Right forelimb (tissue), 1 donor: ENCODE measurements around the gene MAX.

Experiments
- DNase-seq: peaks from one replicate; pipeline ENCODE4 v3.0.0-alpha.2; 2018

MAX gene

GRCh38 chr14:65102441-65103149 is at the start of gene MAX:
Gene MAX (minus strand): TSS chr14:65102517. CDS start chr14:65102339, 178 bp downstream.
- DNase-seq, result peak; percentile 97

DNA sequence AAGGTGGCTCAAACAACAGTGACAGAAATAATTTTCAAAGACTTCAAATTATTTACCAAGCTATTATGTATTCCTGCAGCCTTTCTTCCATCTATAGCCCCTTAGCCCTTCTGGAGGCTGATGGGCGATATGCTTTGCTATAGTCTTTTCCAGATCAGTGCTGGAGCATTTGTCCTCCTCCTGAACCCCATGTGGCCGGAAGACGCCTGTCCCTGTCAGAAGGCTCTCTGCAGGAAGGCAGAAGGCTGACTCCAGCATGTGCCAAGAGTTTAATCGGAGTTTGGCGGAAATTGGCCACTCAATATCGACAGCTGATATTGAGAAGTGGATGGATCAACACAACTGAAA is 49.3 kb upstream of the MAX start:
- no peak for DNase-seq

GRCh38 chr14:65150898-65151608 is 48.7 kb upstream of the MAX start:
- DNase-seq, result no peak

DNA sequence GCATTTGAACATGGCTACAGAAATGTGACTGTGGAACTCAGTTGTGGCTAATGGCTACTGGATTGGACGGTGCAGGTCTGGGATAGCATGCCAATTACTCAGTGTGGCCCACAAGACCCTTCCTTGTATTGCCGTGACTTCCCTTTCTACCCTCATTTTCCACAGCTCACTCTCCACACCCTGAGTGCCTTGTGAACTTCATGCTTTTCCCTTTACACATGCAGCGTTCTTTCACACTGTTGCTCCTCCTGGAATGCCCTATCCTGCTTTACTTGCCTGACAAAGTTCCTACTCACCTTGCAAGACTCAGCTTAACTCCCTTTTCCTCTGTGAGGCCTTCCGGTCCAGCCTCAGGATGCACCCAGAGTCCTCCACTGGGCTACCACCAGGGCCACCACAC is 46.8 kb upstream of the MAX start:
- DNase-seq, result no peak

GRCh38 chr14:65144170-65144569 is 41.9 kb upstream of the MAX start:
- DNase-seq, result no peak

DNA sequence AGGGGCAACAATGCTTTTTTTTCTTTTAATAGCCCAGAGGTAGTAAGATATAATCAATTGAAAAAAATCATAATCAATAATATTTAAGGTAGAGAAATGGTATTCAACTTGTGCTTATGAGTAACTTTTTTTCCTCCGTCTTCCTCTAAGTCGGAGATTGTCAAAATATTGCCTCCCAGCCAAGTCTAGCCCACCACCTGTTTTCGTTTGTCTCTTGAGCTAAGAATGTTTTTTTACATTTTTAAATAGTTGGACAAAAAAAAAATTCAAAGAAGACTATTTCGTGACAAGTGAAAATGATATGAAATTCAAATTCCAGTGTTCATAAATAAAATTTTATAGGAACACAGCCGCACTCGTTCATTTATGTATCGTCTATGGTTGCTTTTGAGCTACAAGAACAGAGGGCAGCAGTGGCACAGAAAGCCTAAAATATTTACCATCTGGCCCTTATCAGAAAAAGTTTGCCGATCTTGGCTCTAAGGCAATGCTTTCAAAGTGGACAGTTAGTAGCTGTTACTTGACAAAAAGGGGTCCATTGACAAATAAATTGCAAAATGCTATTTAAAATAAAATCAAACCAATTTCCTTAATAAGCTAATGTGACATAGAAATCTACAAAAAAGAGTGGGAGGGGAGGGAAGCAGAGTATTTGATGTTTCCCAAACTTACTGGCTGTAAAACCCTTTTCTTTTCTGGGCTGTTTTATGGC is 40.8 kb upstream of the MAX start:
- DNase-seq, result no peak

DNA sequence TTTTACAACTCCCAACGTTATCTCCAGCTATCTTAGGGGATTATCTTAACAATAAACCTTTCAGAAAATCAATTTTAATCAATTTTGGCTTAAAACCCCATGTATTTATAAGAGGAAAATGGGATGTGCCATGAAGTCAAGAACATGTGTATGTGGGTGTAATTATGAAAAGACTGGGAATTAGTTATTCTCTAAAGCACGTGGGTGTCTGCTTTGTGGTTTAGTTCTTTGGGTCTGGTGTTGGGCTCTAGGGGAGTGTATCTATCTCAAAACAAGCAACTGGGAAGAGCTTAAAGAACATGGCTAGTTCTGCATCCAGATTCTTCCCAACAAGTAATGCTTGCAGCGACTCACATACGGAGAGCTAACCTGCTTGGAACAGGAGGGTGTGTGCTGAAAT is 40.1 kb upstream of the MAX start:
- DNase-seq, result no peak

- DNase-seq, result no peak
These were observed 39.2 kb upstream of the MAX start for GRCh38 chr14:65141523-65141922.

- DNase-seq, result no peak
These were observed 35.5 kb upstream of the MAX start for GRCh38 chr14:65137648-65138307.

DNA sequence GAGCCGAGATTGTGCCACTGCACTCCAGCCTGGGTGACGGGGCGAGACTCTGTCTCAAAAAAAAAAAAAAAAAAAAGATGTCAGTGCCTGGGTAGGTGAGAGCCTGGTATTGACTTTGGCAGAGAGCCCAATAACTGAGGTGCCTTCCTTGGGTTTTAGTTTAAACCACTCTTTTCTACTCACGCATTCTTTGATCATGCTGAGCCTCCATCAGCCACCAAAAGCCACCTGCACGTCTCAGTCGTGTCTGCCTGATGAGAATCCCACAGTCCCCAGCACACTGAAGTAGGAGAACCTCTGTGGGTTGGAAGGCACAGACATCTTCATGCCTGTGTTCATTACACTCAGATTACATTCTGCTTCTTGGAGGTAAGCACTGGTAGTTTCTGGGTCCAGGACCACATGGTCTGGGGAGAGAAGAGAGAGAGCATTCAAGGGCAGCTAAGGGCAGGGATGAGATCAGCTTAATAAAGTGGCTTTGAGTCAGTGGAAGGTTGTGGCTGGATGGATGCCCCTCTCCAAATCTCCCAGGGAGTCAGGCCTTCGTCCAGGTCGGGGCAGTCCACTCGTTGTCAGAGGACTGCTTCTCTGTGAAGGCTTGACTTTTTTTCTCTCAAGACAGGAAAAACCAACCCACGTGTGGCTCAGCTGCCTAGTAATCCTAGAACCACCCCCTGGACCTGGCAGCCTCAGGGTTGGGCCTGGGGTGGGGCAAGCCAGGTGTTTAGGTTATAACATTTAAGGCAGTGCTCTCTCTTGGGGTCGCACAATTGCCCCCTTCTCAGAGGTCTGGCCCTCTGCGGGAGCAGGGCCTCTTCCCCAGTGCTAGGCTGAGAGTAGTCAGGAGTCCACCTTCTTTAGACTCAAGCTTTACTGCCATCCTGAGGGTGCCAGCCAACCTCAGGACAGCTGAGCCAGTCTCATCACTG is 32.6 kb upstream of the MAX start:
- no peak for DNase-seq

GRCh38 chr14:65132855-65133254 is 30.5 kb upstream of the MAX start:
- no peak for DNase-seq

GRCh38 chr14:65131301-65131701 is 29.0 kb upstream of the MAX start:
- DNase-seq, result no peak

DNA sequence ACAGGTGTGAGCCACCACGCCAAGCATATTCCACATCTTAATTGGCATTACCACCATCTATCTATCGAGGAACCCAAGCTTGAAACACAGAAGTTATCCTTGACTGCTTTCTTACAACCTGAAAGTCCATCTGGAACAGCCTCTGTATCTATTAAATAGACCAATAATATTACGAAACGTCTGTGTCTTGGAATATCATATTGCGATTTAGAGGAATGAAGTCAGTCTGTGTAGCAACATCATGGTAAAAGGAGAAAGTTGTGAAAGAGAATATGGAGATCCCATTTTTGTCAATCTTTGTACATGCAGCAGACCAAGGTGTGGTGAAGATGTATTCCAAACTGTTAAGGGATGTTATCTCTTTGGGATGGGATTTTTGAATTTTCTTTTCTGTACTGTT is 25.8 kb upstream of the MAX start:
- DNase-seq, result no peak

GRCh38 chr14:65117769-65118745 is 15.7 kb upstream of the MAX start:
- no peak for DNase-seq

DNA sequence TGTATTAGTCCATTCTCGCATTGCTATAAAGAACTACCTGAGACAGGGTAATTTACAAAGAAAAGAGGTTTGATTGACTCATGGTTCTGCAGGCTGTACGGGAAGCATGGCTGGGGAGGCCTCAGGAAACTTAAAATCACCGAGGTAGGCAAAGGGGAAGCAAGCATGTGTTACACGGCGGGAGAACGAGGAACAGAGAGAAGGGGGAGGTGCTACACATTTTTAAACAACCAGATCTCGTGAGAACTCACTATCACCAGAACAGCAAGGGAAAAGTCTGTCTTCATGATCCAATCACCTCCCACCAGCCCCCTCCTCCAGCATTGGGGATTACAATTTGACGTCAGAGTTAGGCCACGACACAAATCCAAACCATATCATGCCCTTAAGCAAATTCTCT is 13.3 kb upstream of the MAX start:
- DNase-seq, result no peak

GRCh38 chr14:65110525-65110924 is 8.2 kb upstream of the MAX start:
- no peak for DNase-seq

DNA sequence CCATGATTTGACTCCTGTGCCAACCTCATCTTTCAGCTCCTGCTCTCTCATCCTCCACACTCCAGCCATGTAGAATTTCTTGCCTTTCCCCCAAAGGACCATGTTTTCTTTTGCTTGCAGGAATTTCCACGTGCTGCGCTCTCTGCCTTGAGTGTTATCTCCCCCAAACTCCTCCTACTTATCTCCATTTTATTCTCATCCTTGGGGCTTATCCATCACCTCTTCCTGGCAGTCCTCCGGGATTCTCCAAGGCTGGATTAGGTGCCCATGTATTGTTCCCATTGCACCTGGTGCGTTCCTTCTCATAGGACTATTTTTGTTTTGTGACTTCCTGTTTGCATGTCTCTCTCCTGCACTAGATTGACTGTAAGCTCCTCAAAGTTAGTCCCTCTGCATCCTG is 7.0 kb upstream of the MAX start:
- no peak for DNase-seq

DNA sequence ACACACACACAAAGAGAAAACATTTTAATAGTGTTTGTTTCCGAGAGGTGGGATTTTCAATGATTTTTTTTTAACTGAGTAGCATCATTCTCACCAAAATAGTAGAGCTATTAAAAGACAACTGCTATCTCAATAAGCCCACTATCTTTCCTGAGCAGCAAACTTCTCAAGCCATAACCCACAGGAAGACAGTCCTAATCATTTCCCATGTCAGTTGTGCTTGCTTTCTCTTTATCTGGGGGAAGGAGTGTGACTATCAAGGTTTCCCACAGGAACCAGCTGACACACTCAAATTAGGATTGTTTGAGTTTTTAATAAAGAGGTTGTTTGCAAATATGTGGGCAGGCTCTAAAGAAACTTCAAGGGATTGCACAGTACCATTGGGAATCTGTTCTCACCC is 4.9 kb upstream of the MAX start:
- DNase-seq, result no peak

DNA sequence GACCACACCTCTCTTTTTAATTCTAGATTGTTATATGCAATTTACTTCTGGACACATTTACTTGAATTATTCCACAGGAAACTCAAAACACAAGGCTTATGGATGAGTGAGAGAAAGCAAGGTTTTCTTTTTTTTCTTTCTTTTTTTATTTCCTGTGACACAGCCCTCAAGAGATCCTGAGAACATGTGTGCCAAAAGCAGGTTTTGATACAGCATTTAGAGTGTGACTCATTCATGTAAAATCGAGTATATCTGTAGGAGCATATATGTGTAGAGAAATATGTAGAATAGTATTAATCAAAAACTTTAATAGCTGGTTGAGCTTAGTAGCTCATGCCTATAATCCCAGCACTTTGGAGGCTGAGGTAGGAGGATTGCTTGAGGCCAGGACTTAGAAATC is 4.4 kb upstream of the MAX start:
- no peak for DNase-seq

- DNase-seq, result no peak
These were observed 4.0 kb upstream of the MAX start for GRCh38 chr14:65106316-65106715.

DNA sequence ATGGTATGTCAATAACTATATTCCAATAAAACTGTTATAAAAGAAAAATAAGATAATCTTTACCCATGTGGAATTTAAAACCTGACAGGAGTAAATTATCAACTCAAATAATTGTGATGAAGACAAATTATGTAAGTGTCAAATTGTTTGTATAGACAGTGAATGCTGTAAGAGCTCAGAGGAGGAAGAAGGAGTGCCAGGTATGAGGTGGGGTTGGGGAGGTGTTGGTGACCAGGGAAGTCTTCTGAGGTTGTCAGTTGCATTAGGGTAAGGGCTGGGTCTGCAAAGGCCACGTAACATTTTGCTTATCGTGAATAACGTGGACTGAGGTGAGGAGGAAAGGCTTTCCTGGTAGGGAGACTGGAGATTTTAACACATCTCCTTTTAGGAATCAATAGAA is 2.5 kb upstream of the MAX start:
- no peak for DNase-seq
